ENCODE results near the gene F8. TPM values are rescaled to one million over a fixed set of nuclear protein-coding genes. Genes with fewer than 3 reads are reported as not detected.
"Not testable (repeated sequence)": the region's sequence is repeated elsewhere in the genome, so short reads cannot be mapped to it uniquely, and the experiment has no call there.

The F8 gene
- total and polyA plus RNA-seq, 2 experiments from 2014 or later = 4.1 to 5.5 TPM

DNA sequence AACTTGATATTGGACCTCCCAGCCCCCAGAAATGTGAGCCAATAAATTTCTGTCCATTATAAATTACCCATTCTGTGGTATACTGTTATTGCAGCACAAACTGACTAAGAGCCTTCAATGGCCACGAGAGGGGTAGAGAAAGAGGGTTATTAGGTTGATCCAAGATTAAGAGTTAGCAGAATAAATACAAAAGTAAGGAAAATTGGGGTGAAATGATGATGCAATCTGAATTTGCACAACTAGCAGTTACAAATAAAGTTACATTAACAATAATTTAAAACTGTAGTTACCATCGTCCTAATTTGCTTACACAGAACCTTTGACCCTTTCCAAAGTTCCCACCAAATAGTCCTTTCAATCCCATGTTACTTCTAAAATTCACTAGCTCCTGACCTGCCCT lies 54.2 kb downstream of the F8 start:
- Histone ChIP-seq H3K9me2 (ENCODE audit: insufficient read depth) (no peaks in the 10 kb centered on the region), H3K4me1 (ENCODE audit: insufficient read depth) (no peaks in the 10 kb centered on the region), H3K9ac (no peak overlapping the region), H3K4me2 (ENCODE audit: unreplicated experiment) (no peak overlapping the region), H2AFZ (no peak overlapping the region), H3K27ac (no peak overlapping the region), H3F3A (ENCODE audit: insufficient read depth) (no peaks in the 10 kb centered on the region), H3K9me3 (ENCODE audit: low read depth) (no peaks in the 10 kb centered on the region), H4K20me1 (ENCODE audit: insufficient read depth) (no peaks in the 10 kb centered on the region), H3K36me3 (ENCODE audit: low read depth) (no peaks in the 10 kb centered on the region), H3K4me3 (no peak overlapping the region), H3K79me2 (ENCODE audit: insufficient read depth) (no peaks in the 10 kb centered on the region), H3K27me3 (replicated peaks; ENCODE audit: insufficient read depth) (no peaks in the 10 kb centered on the region)
- in situ Hi-C loops (cut with MboI) = no loop called here
- TF ChIP-seq EZH2 (IDR thresholded peaks at IDR 0.05; ENCODE audit: insufficient read depth, poor library complexity, severe bottlenecking) (no peak), EZH2phosphoT487 (IDR thresholded peaks at IDR 0.05; ENCODE audit: insufficient read depth, low read depth) (no peak)
- no peak for DNase-seq
- WGBS, 2 experiments (ENCODE audit: low coverage in 1 of 2, low lambda C conversion rate in 2 of 2, missing lambda C conversion rate in 2 of 2) = 66 to 77% methylated on average over 2 of the region's 2 CpGs

- Histone ChIP-seq H3K36me3 (ENCODE audit: low read depth) (no peaks in the 10 kb centered on the region), H3K4me2 (ENCODE audit: unreplicated experiment) (no peak overlapping the region), H3K4me1 (ENCODE audit: insufficient read depth) (no peaks in the 10 kb centered on the region), H3K27me3 (replicated peaks; ENCODE audit: insufficient read depth) (no peaks in the 10 kb centered on the region), H3K9me3 (ENCODE audit: low read depth) (no peaks in the 10 kb centered on the region), H3K79me2 (ENCODE audit: insufficient read depth) (no peaks in the 10 kb centered on the region), H3F3A (ENCODE audit: insufficient read depth) (no peaks in the 10 kb centered on the region), H3K9me2 (ENCODE audit: insufficient read depth) (no peaks in the 10 kb centered on the region), H3K27ac (no peak overlapping the region), H3K9ac (no peak overlapping the region), H3K4me3 (no peak overlapping the region), H2AFZ (no peak overlapping the region), H4K20me1 (ENCODE audit: insufficient read depth) (no peaks in the 10 kb centered on the region)
- 67 to 91% methylated on average over 1 of the region's 1 CpG for WGBS, 2 experiments (ENCODE audit: low coverage in 1 of 2, low lambda C conversion rate in 2 of 2, missing lambda C conversion rate in 2 of 2)
- in situ Hi-C loops (cut with MboI) = no loop called here
- DNase-seq = peak; percentile 31
- TF ChIP-seq EZH2 (IDR thresholded peaks at IDR 0.05; ENCODE audit: insufficient read depth, poor library complexity, severe bottlenecking) = no peak
- no peak for TF ChIP-seq EZH2phosphoT487 (IDR thresholded peaks at IDR 0.05; ENCODE audit: insufficient read depth, low read depth)
These were observed 54.9 kb downstream of the F8 start for GRCh38 chrX:154967603-154968002.

- no peak overlapping the region for H3K9ac ChIP-seq
- no peak overlapping the region for H2AFZ ChIP-seq
- no peaks in the 10 kb centered on the region for H3K79me2 ChIP-seq (ENCODE audit: insufficient read depth)
- H3K27me3 ChIP-seq (replicated peaks; ENCODE audit: insufficient read depth) = no peaks in the 10 kb centered on the region
- H3K4me1 ChIP-seq (ENCODE audit: insufficient read depth) = no peaks in the 10 kb centered on the region
- TF ChIP-seq EZH2phosphoT487 (IDR thresholded peaks at IDR 0.05; ENCODE audit: insufficient read depth, low read depth) = no peak
- TF ChIP-seq EZH2 (IDR thresholded peaks at IDR 0.05; ENCODE audit: insufficient read depth, poor library complexity, severe bottlenecking) = no peak
- H3F3A ChIP-seq (ENCODE audit: insufficient read depth) = no peaks in the 10 kb centered on the region
- H3K4me3 ChIP-seq = no peak overlapping the region
- H3K36me3 ChIP-seq (ENCODE audit: low read depth) = no peaks in the 10 kb centered on the region
- in situ Hi-C loops (cut with MboI) = no loop called here
- no peak for DNase-seq
- H3K4me2 ChIP-seq (ENCODE audit: unreplicated experiment) = no peak overlapping the region
- H3K9me3 ChIP-seq (ENCODE audit: low read depth) = no peaks in the 10 kb centered on the region
- no peak overlapping the region for H3K27ac ChIP-seq
- H4K20me1 ChIP-seq (ENCODE audit: insufficient read depth) = no peaks in the 10 kb centered on the region
- no peaks in the 10 kb centered on the region for H3K9me2 ChIP-seq (ENCODE audit: insufficient read depth)
These were observed 60.6 kb downstream of the F8 start for GRCh38 chrX:154961947-154962346.

- H3K9ac ChIP-seq; H4K20me1 ChIP-seq (ENCODE audit: insufficient read depth); H3K27me3 ChIP-seq (replicated peaks; ENCODE audit: insufficient read depth); H3K9me2 ChIP-seq (ENCODE audit: insufficient read depth); in situ Hi-C loops (cut with MboI); H2AFZ ChIP-seq; H3F3A ChIP-seq (ENCODE audit: insufficient read depth); H3K4me2 ChIP-seq (ENCODE audit: unreplicated experiment); DNase-seq; H3K27ac ChIP-seq; H3K79me2 ChIP-seq (ENCODE audit: insufficient read depth); H3K4me3 ChIP-seq; H3K9me3 ChIP-seq (ENCODE audit: low read depth); H3K36me3 ChIP-seq (ENCODE audit: low read depth); H3K4me1 ChIP-seq (ENCODE audit: insufficient read depth): not testable (repeated sequence)
- 17 to 54% methylated on average over 1 to 3 of the region's 3 CpGs for WGBS, 2 experiments (ENCODE audit: low coverage in 1 of 2, low lambda C conversion rate in 2 of 2, missing lambda C conversion rate in 2 of 2)
These were observed 66.7 kb downstream of the F8 start for GRCh38 chrX:154955799-154956198.

- H2AFZ ChIP-seq; H3K27ac ChIP-seq; H3K79me2 ChIP-seq (ENCODE audit: insufficient read depth); H3K9me2 ChIP-seq (ENCODE audit: insufficient read depth); H3F3A ChIP-seq (ENCODE audit: insufficient read depth); H3K4me2 ChIP-seq (ENCODE audit: unreplicated experiment); H3K9me3 ChIP-seq (ENCODE audit: low read depth); H3K4me1 ChIP-seq (ENCODE audit: insufficient read depth); H3K27me3 ChIP-seq (replicated peaks; ENCODE audit: insufficient read depth); H3K36me3 ChIP-seq (ENCODE audit: low read depth); H3K9ac ChIP-seq; H4K20me1 ChIP-seq (ENCODE audit: insufficient read depth); in situ Hi-C loops (cut with MboI); DNase-seq; H3K4me3 ChIP-seq: not testable (repeated sequence)
- 57 to 73% methylated on average over 2 to 4 of the region's 10 CpGs for WGBS, 2 experiments (ENCODE audit: low coverage in 1 of 2, low lambda C conversion rate in 2 of 2, missing lambda C conversion rate in 2 of 2)
These were observed 83.3 kb downstream of the F8 start for GRCh38 chrX:154939265-154939664.

DNA sequence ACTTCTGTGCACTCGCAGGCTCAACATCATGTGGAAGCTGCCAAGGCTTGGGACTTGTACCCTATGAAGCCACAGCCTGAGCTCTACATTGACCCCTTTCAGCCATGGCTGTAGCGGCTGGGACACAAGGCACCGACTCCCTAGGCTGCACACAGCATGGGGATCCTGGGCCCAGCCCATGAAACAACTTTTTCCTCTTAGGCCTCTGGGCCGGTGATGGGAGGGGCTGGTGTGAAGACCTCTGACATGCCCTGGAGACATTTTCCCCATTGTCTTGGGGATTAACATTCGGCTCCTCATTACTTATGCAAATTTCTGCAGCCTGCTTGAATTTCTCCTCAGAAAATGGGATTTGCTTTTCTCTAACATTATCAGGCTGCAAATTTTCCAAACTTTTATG lies 97.8 kb downstream of the F8 start:
- H3F3A ChIP-seq (ENCODE audit: insufficient read depth); H3K4me1 ChIP-seq (ENCODE audit: insufficient read depth); H3K79me2 ChIP-seq (ENCODE audit: insufficient read depth); H3K9me3 ChIP-seq (ENCODE audit: low read depth); H3K27me3 ChIP-seq (replicated peaks; ENCODE audit: insufficient read depth); H3K4me2 ChIP-seq (ENCODE audit: unreplicated experiment); H2AFZ ChIP-seq; in situ Hi-C loops (cut with MboI); H3K4me3 ChIP-seq; H3K9ac ChIP-seq; DNase-seq; H3K9me2 ChIP-seq (ENCODE audit: insufficient read depth); H3K27ac ChIP-seq; H3K36me3 ChIP-seq (ENCODE audit: low read depth); H4K20me1 ChIP-seq (ENCODE audit: insufficient read depth): not testable (repeated sequence)
- 54 to 70% methylated on average over 4 to 5 of the region's 5 CpGs for WGBS, 2 experiments (ENCODE audit: low coverage in 1 of 2, low lambda C conversion rate in 2 of 2, missing lambda C conversion rate in 2 of 2)
